H1 (cell line): ENCODE results near the gene RBP3. TPM values are rescaled to one million over a fixed set of nuclear protein-coding genes. Genes with fewer than 3 reads are reported as not detected.

Experiments used
- CTCF ChIA-PET: fragments of 300-600 bp; sonication (Branson Sonifier 250); formaldehyde crosslinking; loops from one replicate; lab custom pipeline; 2021; ENCODE audit not compliant: partially characterized antibody; lab: Charles Lee
- POLR2A ChIA-PET: fragments of 300-600 bp; sonication (Branson Sonifier 250); formaldehyde crosslinking; loops from one replicate; lab custom pipeline; 2021; ENCODE audit warnings: inconsistent platforms; ENCODE audit not compliant: partially characterized antibody; lab: Charles Lee
- DNase-seq, 2 experiments: peaks; one replicate each; pipeline versions ENCODE4 v3.0.0 to v3.0.0-alpha.2; 2010 to 2022; ENCODE audit warnings: low spot score in 2 of 2, low read depth in 1 of 2, mixed read lengths in 1 of 2
- FAIRE-seq: peaks from 2 replicates; lab custom pipeline; 2011; peaks lifted over from hg19 to GRCh38; lab: Jason Lieb, UNC
- H2AFZ ChIP-seq: 2 replicates; pipeline ENCODE4 v1.8.1; 2012; ENCODE audit warnings: low read length, inconsistent platforms
- H2AK5ac ChIP-seq: 2 replicates; pipeline ENCODE4 v1.6.1; 2013; ENCODE audit warnings: low read depth, low read length
- H2BK120ac ChIP-seq: replicated peaks from 2 replicates; pipeline ENCODE3; 2013; ENCODE audit warnings: low read depth, low read length, inconsistent platforms
- H2BK12ac ChIP-seq: 2 replicates; pipeline ENCODE4 v1.6.1; 2013; ENCODE audit warnings: low read depth, low read length
- H2BK15ac ChIP-seq: 2 replicates; pipeline ENCODE4 v1.6.1; 2013; ENCODE audit warnings: low read length
- H2BK20ac ChIP-seq: 2 replicates; pipeline ENCODE4 v1.6.1; 2013; ENCODE audit warnings: low read length
- H2BK5ac ChIP-seq: 2 replicates; pipeline ENCODE4 v1.6.1; 2013; ENCODE audit warnings: low read depth, low read length
- H3K14ac ChIP-seq: 2 replicates; pipeline ENCODE4 v1.6.1; 2013; ENCODE audit warnings: inconsistent platforms; ENCODE audit not compliant: insufficient read length
- H3K18ac ChIP-seq: 2 replicates; pipeline ENCODE4 v1.6.1; 2013; ENCODE audit warnings: low read length; ENCODE audit errors: extremely low read depth
- H3K23ac ChIP-seq: 2 replicates; pipeline ENCODE4 v1.6.1; 2013; ENCODE audit warnings: inconsistent platforms; ENCODE audit not compliant: insufficient read length
- H3K23me2 ChIP-seq: 2 replicates; pipeline ENCODE4 v1.6.1; 2013; ENCODE audit warnings: low read depth, low read length
- H3K27ac ChIP-seq: 2 replicates; pipeline ENCODE4 v1.6.1; 2011; ENCODE audit warnings: low read depth, low read length, inconsistent platforms
- H3K27me3 ChIP-seq, 4 experiments: replicated peaks in 1 of 4; 1 replicate in 1 of 4; 2 replicates in 3 of 4; pipeline versions ENCODE4 v1.6.1 to v1.8.1; 2011 to 2013; ENCODE audit warnings: low read length in 3 of 4, mild to moderate bottlenecking in 3 of 4, inconsistent platforms in 2 of 4, mixed read lengths in 2 of 4, moderate library complexity in 1 of 4; ENCODE audit not compliant: control insufficient read depth in 3 of 4, insufficient read depth in 3 of 4; ENCODE audit errors: extremely low read depth in 1 of 4
- H3K36me3 ChIP-seq, 4 experiments: 2 replicates each; pipeline versions ENCODE4 v1.6.1 to v1.8.1; 2011 to 2013; ENCODE audit warnings: mild to moderate bottlenecking in 4 of 4, low read length in 3 of 4, moderate library complexity in 2 of 4, control low read depth in 1 of 4, inconsistent platforms in 1 of 4; ENCODE audit not compliant: insufficient read depth in 4 of 4, control insufficient read depth in 2 of 4
- H3K4ac ChIP-seq: replicated peaks from 2 replicates; pipeline ENCODE3; 2013; ENCODE audit warnings: low read length, low read depth, mixed read lengths, inconsistent platforms; ENCODE audit not compliant: insufficient read length
- H3K4me1 ChIP-seq, 4 experiments: replicated peaks in 1 of 4; 1 replicate in 1 of 4; 2 replicates in 3 of 4; pipeline versions ENCODE4 v1.6.1 to v1.8.1; 2011 to 2013; ENCODE audit warnings: low read length in 3 of 4, inconsistent platforms in 2 of 4, mixed read lengths in 1 of 4; ENCODE audit not compliant: insufficient read depth in 4 of 4, control insufficient read depth in 3 of 4
- H3K4me2 ChIP-seq, 2 experiments: 2 replicates each; pipeline versions ENCODE4 v1.6.1 to v1.8.1; 2011 to 2013; ENCODE audit warnings: low read depth in 2 of 2, low read length in 2 of 2, control low read depth in 1 of 2, inconsistent platforms in 1 of 2, mild to moderate bottlenecking in 1 of 2; ENCODE audit not compliant: insufficient read depth in 1 of 2
- H3K4me3 ChIP-seq, 4 experiments: fragments of 200-600, 300-600 bp in 1 of 4; sonication (generic), shearing (Covaris generic), sonication (Bioruptor Twin) in 1 of 4; 2 replicates each; pipeline versions ENCODE4 v1.5.1 to v1.8.1; 2011 to 2016; ENCODE audit warnings: low read length in 4 of 4, low read depth in 3 of 4, control low read depth in 2 of 4, inconsistent platforms in 2 of 4, mild to moderate bottlenecking in 2 of 4, mixed read lengths in 1 of 4, moderate library complexity in 1 of 4; ENCODE audit not compliant: insufficient read depth in 2 of 4; ENCODE audit errors: extremely low read depth in 1 of 4
- H3K56ac ChIP-seq: replicated peaks from 2 replicates; pipeline ENCODE3; 2013; ENCODE audit warnings: low read depth, mild to moderate bottlenecking, mixed read lengths, low read length, inconsistent platforms; ENCODE audit not compliant: insufficient read length
- H3K79me1 ChIP-seq: 2 replicates; pipeline ENCODE4 v1.6.1; 2013; ENCODE audit warnings: low read depth, low read length, control low read depth
- H3K79me2 ChIP-seq, 2 experiments: 2 replicates each; pipeline versions ENCODE4 v1.6.1 to v1.8.1; 2012 to 2013; ENCODE audit warnings: low read length in 2 of 2, mild to moderate bottlenecking in 2 of 2, inconsistent platforms in 1 of 2; ENCODE audit not compliant: insufficient read depth in 2 of 2, control insufficient read depth in 1 of 2
- H3K9ac ChIP-seq, 4 experiments: replicated peaks in 1 of 4; 1 replicate in 1 of 4; 2 replicates in 3 of 4; pipeline versions ENCODE4 v1.6.1 to v1.8.1; 2011 to 2013; ENCODE audit warnings: low read depth in 3 of 4, low read length in 3 of 4, control low read depth in 2 of 4, mild to moderate bottlenecking in 2 of 4, moderate library complexity in 2 of 4, inconsistent platforms in 1 of 4; ENCODE audit errors: extremely low read depth in 1 of 4
- H3K9me3 ChIP-seq, 2 experiments: 2 replicates each; pipeline versions ENCODE4 v1.6.1 to v1.8.1; 2012 to 2013; ENCODE audit warnings: mild to moderate bottlenecking in 2 of 2, moderate library complexity in 2 of 2, control low read depth in 1 of 2, inconsistent platforms in 1 of 2, low read depth in 1 of 2, low read length in 1 of 2, mixed read lengths in 1 of 2; ENCODE audit not compliant: insufficient read depth in 2 of 2
- H4K20me1 ChIP-seq, 2 experiments: replicated peaks in 1 of 2; 2 replicates each; pipeline versions ENCODE3 to v1.8.1; 2011 to 2013; ENCODE audit warnings: inconsistent platforms in 2 of 2, low read length in 2 of 2, mild to moderate bottlenecking in 1 of 2; ENCODE audit not compliant: insufficient read depth in 2 of 2, control insufficient read depth in 1 of 2
- H4K5ac ChIP-seq: 2 replicates; pipeline ENCODE4 v1.6.1; 2013; ENCODE audit warnings: low read length, low read depth, mixed read lengths, inconsistent platforms; ENCODE audit not compliant: insufficient read length
- H4K8ac ChIP-seq: 2 replicates; pipeline ENCODE4 v1.8.0; 2013; ENCODE audit warnings: mild to moderate bottlenecking, moderate library complexity, low read length, inconsistent platforms; ENCODE audit not compliant: insufficient read depth; ENCODE audit errors: extremely low read depth
- H4K91ac ChIP-seq: replicated peaks from 2 replicates; pipeline ENCODE3; 2013; ENCODE audit warnings: low read length, mixed read lengths, inconsistent platforms; ENCODE audit not compliant: insufficient read length
- ATF2 ChIP-seq: IDR thresholded peaks from 2 replicates; pipeline ENCODE4 v1.6.1; 2012; ENCODE audit warnings: low read length, inconsistent platforms
- GABPA ChIP-seq: IDR thresholded peaks from 2 replicates; pipeline ENCODE4 v1.6.1; 2011; ENCODE audit warnings: mild to moderate bottlenecking, low read length, moderate library complexity, borderline replicate concordance; ENCODE audit not compliant: insufficient read depth
- WGBS, 2 experiments: shearing (Covaris generic) in 1 of 2; methylation state at CpG; one replicate each; pipeline versions ENCODE4 v1.1.6 to v1.1.7; 2013 to 2015; ENCODE audit warnings: low lambda C conversion rate in 2 of 2, mixed read lengths in 2 of 2, inconsistent platforms in 1 of 2, low coverage in 1 of 2, missing lambda C conversion rate in 1 of 2; ENCODE audit not compliant: insufficient replicate concordance in 2 of 2, insufficient coverage in 1 of 2, insufficient read length in 1 of 2; ENCODE audit errors: extremely low coverage in 1 of 2, missing lambda C conversion rate in 1 of 2; 5-methylcytosine and 5-hydroxymethylcytosine counted together
- polyA plus RNA-seq, 7 experiments: library from polyadenylated mRNA; depleted of rRNA in 3 of 7; stranded (reverse) in 5 of 7; unstranded in 2 of 7; fragments of >200 nt in 5 of 7; fragments of 200-250 nt in 2 of 7; gene quantifications; 1 replicate in 5 of 7; 2 replicates in 1 of 7; 4 replicates in 1 of 7; pipeline versions ENCODE4 v1.2.1 to v1.2.3, GENCODE V29; 2011 to 2013; ENCODE audit warnings: missing spikeins in 2 of 7, mixed read lengths in 2 of 7
- total RNA-seq: library from RNA; stranded (reverse); fragmentation: NEBNext Ultra II Directional; extraction: Animal tissue kit (Norgen Biotek cat#: 25700); gene quantifications from 2 replicates; pipeline ENCODE4 v1.2.1, GENCODE V29; 2021

The RBP3 gene
- total and polyA plus RNA-seq, 2 of the 8 experiments (the other 6 are each of a cell fraction or from before 2014, with no cell fraction given), result not detected

- TF ChIP-seq ATF2 (no peak), GABPA (no peak)
- TF ChIP-seq, all 59 proteins: peak for 0
- H2AK5ac ChIP-seq, result no peak overlapping the region
- H2AFZ ChIP-seq, result no peak overlapping the region
- CTCF ChIA-PET, result interaction anchor here (0.9 to 8.9 kb wide), 13 partner anchors 11 to 91 kb away, joined by 3 to 132 read pairs (median 4); partner anchors contain the start of gene RBP3
- H3K4me1 ChIP-seq, result peaks cover 2 to 5% (median 3%) of the 10 kb centered on the region in 4 experiments; a peak in 3 of 7 replicates
- H2BK5ac ChIP-seq, result no peak overlapping the region; the same call in 1 of the 2 replicates
- no peak overlapping the region for H3K9ac ChIP-seq
- no peak for DNase-seq
- no peak overlapping the region for H2BK120ac ChIP-seq
- H2BK12ac ChIP-seq, result no peak overlapping the region
- no peaks in the 10 kb centered on the region for H3K79me2 ChIP-seq
- H3K79me1 ChIP-seq, result no peaks in the 10 kb centered on the region
- H2BK20ac ChIP-seq, result no peak overlapping the region
- no peak overlapping the region for H3K4ac ChIP-seq
- no peak overlapping the region for H4K8ac ChIP-seq
- FAIRE-seq, result no peak
- 79% methylated on average over 4 of the region's 4 CpGs; no CpG with 5 or more reads in 1 of the 2 experiments for WGBS, 2 experiments
- H2BK15ac ChIP-seq, result no peak overlapping the region
- no peak overlapping the region for H3K4me3 ChIP-seq
- no peak overlapping the region for H3K14ac ChIP-seq
- H3K4me2 ChIP-seq, result no peak overlapping the region
- POLR2A ChIA-PET, result no interaction called here
- no peak overlapping the region for H3K56ac ChIP-seq
- H4K5ac ChIP-seq, result no peak overlapping the region
- no peaks in the 10 kb centered on the region for H4K20me1 ChIP-seq
- no peak overlapping the region for H3K27ac ChIP-seq
- no peaks in the 10 kb centered on the region for H3K23me2 ChIP-seq
- H3K23ac ChIP-seq, result no peak overlapping the region
- no peak overlapping the region for H3K18ac ChIP-seq
- H3K9me3 ChIP-seq, result no peaks in the 10 kb centered on the region
- H3K36me3 ChIP-seq, result no peaks in the 10 kb centered on the region
- no peaks in the 10 kb centered on the region; a peak in 1 of 7 replicates for H3K27me3 ChIP-seq
- H4K91ac ChIP-seq, result no peak overlapping the region
Measured at GRCh38 chr10:47359626-47360418, 11.7 kb downstream of the RBP3 start.
